K562 (cell line): ENCODE measurements around the gene ALX3. TPM values are rescaled to one million over a fixed set of nuclear protein-coding genes. Genes with fewer than 3 reads are reported as not detected.

Experiments used
- ATAC-seq: fragments of 200-7000 bp; cut with Tn5 transposase; 3 replicates; pipeline ENCODE4 v1.9.1; 2020; ENCODE audit warnings: moderate library complexity
- BruUV-seq: library from RNA; stranded (reverse); fragments of 400-500 nt; replicated peaks from 2 replicates; lab custom pipeline; 2021; lab: Mats Ljungman, UMichigan
- CTCF ChIA-PET: fragments of 300-600 bp; formaldehyde crosslinking; extraction: SDS; loops from one replicate; lab custom pipeline; 2021; ENCODE audit warnings: low intra/inter-chr PET ratio; lab: Yijun Ruan, JAX
- POLR2A ChIA-PET: fragments of 300-600, 350-650 bp; sonication (Branson Sonifier 250); formaldehyde crosslinking; extraction: SDS; loops from one replicate; lab custom pipeline; 2021; ENCODE audit warnings: antibody characterized with exemption, inconsistent platforms; lab: Yijun Ruan, JAX
- DNase-seq, 4 experiments: peaks; one replicate each; pipeline versions ENCODE4 v3.0.0 to v3.0.0-alpha.2; 2011 to 2018; ENCODE audit warnings: low spot score in 3 of 4, mixed read lengths in 3 of 4; ENCODE audit errors: extremely low read depth in 1 of 4
- FAIRE-seq: peaks from 2 replicates; lab custom pipeline; 2011; peaks lifted over from hg19 to GRCh38; lab: Jason Lieb, UNC
- H2AFZ ChIP-seq: 2 replicates; pipeline ENCODE4 v1.6.0; 2011; ENCODE audit warnings: low read depth, low read length, control low read depth, inconsistent platforms
- H3K27ac ChIP-seq: fragments of 200-600 bp; 3 replicates; pipeline ENCODE4 v1.8.0; 2011; ENCODE audit warnings: low read depth, mild to moderate bottlenecking, control low read depth, inconsistent platforms, low read length, moderate library complexity, mixed read lengths; ENCODE audit errors: extremely low read depth
- H3K27me3 ChIP-seq, 2 experiments: fragments of 300-600 bp in 1 of 2; 2 replicates in 1 of 2; 3 replicates in 1 of 2; pipeline versions ENCODE4 v1.6.0 to v1.8.0; 2011; ENCODE audit warnings: inconsistent platforms in 2 of 2, low read length in 2 of 2, mild to moderate bottlenecking in 1 of 2, mixed read lengths in 1 of 2, moderate library complexity in 1 of 2; ENCODE audit not compliant: control insufficient read depth in 2 of 2, insufficient read depth in 2 of 2
- H3K36me3 ChIP-seq: fragments of 300-600 bp; 3 replicates; pipeline ENCODE4 v1.8.0; 2011; ENCODE audit warnings: mild to moderate bottlenecking, low read length, inconsistent platforms; ENCODE audit not compliant: control insufficient read depth, insufficient read depth
- H3K4me1 ChIP-seq, 2 experiments: fragments of 200-600 bp in 1 of 2; replicated peaks in 1 of 2; 2 replicates in 1 of 2; 3 replicates in 1 of 2; pipeline versions ENCODE4 v1.5.1 to v1.8.0; 2011; ENCODE audit warnings: inconsistent platforms in 2 of 2, low read length in 2 of 2, mild to moderate bottlenecking in 1 of 2, mixed read lengths in 1 of 2, moderate library complexity in 1 of 2; ENCODE audit not compliant: control insufficient read depth in 2 of 2, insufficient read depth in 2 of 2
- H3K4me2 ChIP-seq: 2 replicates; pipeline ENCODE4 v1.6.1; 2011; ENCODE audit warnings: low read length, control low read depth, inconsistent platforms, mixed read lengths; ENCODE audit not compliant: insufficient read depth
- H3K4me3 ChIP-seq: fragments of 200-600 bp; sonication (generic), shearing (Covaris generic); 2 replicates; pipeline ENCODE4 v1.5.1; 2016; ENCODE audit warnings: control low read depth, inconsistent platforms
- H3K79me2 ChIP-seq: fragments of 200-600 bp; 3 replicates; pipeline ENCODE4 v1.8.0; 2011; ENCODE audit warnings: low read length, inconsistent platforms; ENCODE audit not compliant: control insufficient read depth, insufficient read depth
- H3K9ac ChIP-seq, 2 experiments: 2 replicates each; pipeline versions ENCODE4 v1.6.0 to v1.6.1; 2011; ENCODE audit warnings: low read depth in 2 of 2, low read length in 2 of 2, control low read depth in 1 of 2, inconsistent platforms in 1 of 2, mild to moderate bottlenecking in 1 of 2, mixed read lengths in 1 of 2; ENCODE audit not compliant: insufficient read depth in 1 of 2
- H3K9me1 ChIP-seq: one replicate; pipeline ENCODE4 v1.6.0; 2011; ENCODE audit warnings: inconsistent platforms, mild to moderate bottlenecking, low read length, moderate library complexity; ENCODE audit not compliant: control insufficient read depth, insufficient read depth
- H3K9me3 ChIP-seq: replicated peaks from 2 replicates; pipeline ENCODE4 v1.5.1; 2011; ENCODE audit warnings: low read depth, low read length, inconsistent platforms; ENCODE audit not compliant: control insufficient read depth, insufficient read depth
- H4K20me1 ChIP-seq: replicated peaks from 2 replicates; pipeline ENCODE4 v1.6.1; 2011; ENCODE audit warnings: low read length, inconsistent platforms, mixed read lengths; ENCODE audit not compliant: control insufficient read depth, insufficient read depth
- CBX1 ChIP-seq: sonication (generic); IDR thresholded peaks from 2 replicates; pipeline ENCODE4 v1.6.1; 2016; ENCODE audit warnings: antibody characterized with exemption, low read depth, mild to moderate bottlenecking
- CHD1 ChIP-seq: fragments of 200-600 bp; sonication (generic); IDR thresholded peaks from one replicate; pipeline ENCODE4 v1.6.1; 2012; ENCODE audit warnings: mild to moderate bottlenecking, moderate library complexity, low read length, inconsistent platforms
- CTBP1 ChIP-seq: fragments of 450-650 bp; IDR thresholded peaks from 2 replicates; pipeline ENCODE4 v1.6.1; 2016; ENCODE audit warnings: borderline replicate concordance
- EGR1 ChIP-seq: fragments of 450-650 bp; conservative IDR thresholded peaks from 2 replicates; pipeline ENCODE4 v1.6.1; 2017; ENCODE audit warnings: mild to moderate bottlenecking
- ETV5 ChIP-seq: sonication (generic); formaldehyde crosslinking; IDR thresholded peaks from 2 replicates; pipeline ENCODE4 v1.4.0; 2020; ENCODE audit warnings: low read depth, mild to moderate bottlenecking, missing genetic modification reagents
- GABPB1 ChIP-seq: sonication (generic); formaldehyde crosslinking; IDR thresholded peaks from 2 replicates; pipeline ENCODE4 v1.8.0; 2022; ENCODE audit warnings: mild to moderate bottlenecking, missing genetic modification reagents
- GTF2A2 ChIP-seq: IDR thresholded peaks from 2 replicates; pipeline ENCODE4 v1.6.1; 2016; ENCODE audit warnings: mild to moderate bottlenecking, missing genetic modification characterization, missing compliant biosample characterization
- LEF1 ChIP-seq: fragments of 450-650 bp; IDR thresholded peaks from 2 replicates; pipeline ENCODE4 v1.6.1; 2016; ENCODE audit warnings: mild to moderate bottlenecking
- NR1H2 ChIP-seq: sonication (generic); formaldehyde crosslinking; IDR thresholded peaks from 2 replicates; pipeline ENCODE4 v1.4.0; 2020; ENCODE audit warnings: mild to moderate bottlenecking, missing genetic modification reagents
- TEAD4 ChIP-seq, 2 experiments: sonication (generic) in 1 of 2; formaldehyde crosslinking in 1 of 2; IDR thresholded peaks; 2 replicates each; pipeline versions ENCODE4 v1.6.1 to v1.8.0; 2012 to 2022; ENCODE audit warnings: borderline replicate concordance in 1 of 2, inconsistent platforms in 1 of 2, low read length in 1 of 2, mild to moderate bottlenecking in 1 of 2, missing genetic modification reagents in 1 of 2
- THAP7 ChIP-seq: fragments of 250-450 bp; sonication (Bioruptor Pico); IDR thresholded peaks from 2 replicates; pipeline ENCODE4 v1.5.0; 2021
- ZNF274 ChIP-seq: IDR thresholded peaks from 2 replicates; pipeline ENCODE4 v1.6.1; 2011; ENCODE audit warnings: low read depth, mild to moderate bottlenecking, low read length, moderate library complexity, borderline replicate concordance
- ZNF586 ChIP-seq: fragments of 450-650 bp; formaldehyde crosslinking; conservative IDR thresholded peaks from 2 replicates; pipeline ENCODE4 v1.4.0; 2020; ENCODE audit warnings: mild to moderate bottlenecking, moderate library complexity
- ZNF77 ChIP-seq: fragments of 250-450 bp; sonication (Bioruptor Pico); IDR thresholded peaks from 2 replicates; pipeline ENCODE4 v1.5.0; 2020
- WGBS: fragments of 100-300 bp; shearing (Covaris generic); methylation state at CpG from one replicate; pipeline ENCODE4 v1.1.6; 2016; ENCODE audit warnings: low coverage, mixed read lengths; ENCODE audit not compliant: insufficient coverage; ENCODE audit errors: missing lambda C conversion rate; 5-methylcytosine and 5-hydroxymethylcytosine counted together
- in situ Hi-C: fragments of 300-500 bp; cut with MboI; formaldehyde crosslinking; loops from 4 replicates; pipeline ENCODE4 v1.15.0; 2018; ENCODE audit warnings: inconsistent platforms, mixed read lengths
- intact Hi-C: fragments of 100-400 bp; cut with micrococcal nuclease; formaldehyde crosslinking; loops from 2 replicates; pipeline ENCODE4 v1.14.2; 2022
- polyA plus RNA-seq, 8 experiments: library from polyadenylated mRNA; depleted of rRNA in 4 of 8; stranded (reverse) in 5 of 8; unstranded in 3 of 8; fragments of >200 nt; fragmentation: Nextera tagmentation in 2 of 8; fragmentation: Illumina TruSeq in 1 of 8; extraction: Ambion mirVana in 2 of 8; extraction: Trizol in 1 of 8; gene quantifications; 2 replicates each; pipeline versions ENCODE4 v1.2.1 to v1.2.3, GENCODE V29; 2011 to 2014; ENCODE audit warnings: inconsistent platforms in 1 of 8, missing spikeins in 1 of 8
- total RNA-seq, 7 experiments: library from RNA; depleted of rRNA in 6 of 7; stranded (reverse); fragments of >200 nt in 6 of 7; fragmentation: Illumina TruSeq in 2 of 7; extraction: Trizol in 2 of 7; gene quantifications; 2 replicates each; pipeline versions ENCODE4 v1.2.1 to v1.2.3, GENCODE V29; 2011 to 2021; ENCODE audit warnings: low replicate concordance in 1 of 7

Gene ALX3
- total and polyA plus RNA-seq, 9 of the 15 experiments (the other 6 are each of a cell fraction or from before 2014, with no cell fraction given) = not detected

GRCh38 chr1:110058591-110058990, 11.9 kb downstream of the ALX3 start:
- no TSS peak for BruUV-seq
- H3K9me3 ChIP-seq = no peaks in the 10 kb centered on the region

GRCh38 chr1:110057963-110058518, 12.4 kb downstream of the ALX3 start:
- Histone ChIP-seq H3K36me3 (peaks cover 54% of the 10 kb centered on the region), H2AFZ (no peak overlapping the region), H3K27ac (no peak overlapping the region), H4K20me1 (peaks cover 39% of the 10 kb centered on the region), H3K9ac (peak overlapping the region in 1 of 2 experiments; percentile 47; a peak in 2 of 4 replicates), H3K79me2 (no peaks in the 10 kb centered on the region), H3K4me3 (no peak overlapping the region), H3K27me3 (no peaks in the 10 kb centered on the region), H3K4me1 (peaks cover 24 to 33% of the 10 kb centered on the region in 2 experiments), H3K9me1 (peaks cover 12% of the 10 kb centered on the region), H3K4me2 (no peak overlapping the region), H3K9me3 (no peaks in the 10 kb centered on the region)
- WGBS = 40% methylated on average over 7 of the region's 7 CpGs
- peak; percentile 80 for ATAC-seq
- intact Hi-C loops (loop anchor here (10.0 kb wide), 1 partner anchor 407 kb away; no protein-coding TSS in a partner anchor), in situ Hi-C loops (no loop called here)
- BruUV-seq = no TSS peak
- peak; percentile 77 for FAIRE-seq
- peak; percentile 53 to 82 (median 66) for DNase-seq
- CTCF ChIA-PET = interaction anchor here (1.2 kb wide), 1 partner anchor 415 kb away, joined by 4 read pairs; no protein-coding TSS in a partner anchor
- POLR2A ChIA-PET = interaction anchor here (0.6 to 18.1 kb wide), 9 partner anchors 9 to 402 kb away, joined by 3 to 200 read pairs (median 4); partner anchors contain the start of genes RBM15 and STRIP1
- TF ChIP-seq CTBP1 (peak; percentile 85; the same call in 1 of the 2 replicates), ZNF274 (no peak), CBX1 (no peak), GTF2A2 (no peak), LEF1 (no peak), ZNF77 (no peak), EGR1 (peak; percentile 59), THAP7 (CRISPR knock-in tag) (no peak), ETV5 (CRISPR knock-in tag) (0 out of 2 replicates have a peak, but pooled peaks have one; percentile 37), TEAD4 (IDR thresholded peaks at IDR 0.05; ENCODE audit: low read length) (peak; percentile 54; the same call in 1 of the 2 replicates), TEAD4 (CRISPR knock-in tag; IDR thresholded peaks at IDR 0.05; ENCODE audit: borderline replicate concordance) (no peak), CHD1 (no peak)

More at GRCh38 chr1:110058591-110058990, 11.9 kb downstream of the ALX3 start:
- FAIRE-seq (no peak), ATAC-seq (no peak), DNase-seq (no peak)
- Histone ChIP-seq H3K9me1 (peaks cover 12% of the 10 kb centered on the region), H3K9ac (peak overlapping the region in 1 of 2 experiments; percentile 27; a peak in 1 of 4 replicates), H3K79me2 (no peaks in the 10 kb centered on the region), H3K4me1 (peaks cover 24 to 33% of the 10 kb centered on the region in 2 experiments), H3K27me3 (no peaks in the 10 kb centered on the region), H4K20me1 (peaks cover 37% of the 10 kb centered on the region), H3K4me2 (no peak overlapping the region), H3K4me3 (no peak overlapping the region), H3K27ac (no peak overlapping the region), H2AFZ (no peak overlapping the region), H3K36me3 (peaks cover 49% of the 10 kb centered on the region)
- WGBS = 50% methylated on average over 1 of the region's 1 CpG
- in situ Hi-C loops (no loop called here), intact Hi-C loops (loop anchor here (10.0 kb wide), 1 partner anchor 406 kb away; no protein-coding TSS in a partner anchor)
- ChIA-PET CTCF (no interaction called here), POLR2A (interaction anchor here (0.6 to 18.1 kb wide), 9 partner anchors 7 to 281 kb away, joined by 3 to 200 read pairs (median 4); partner anchors contain the start of genes RBM15 and STRIP1)
- TF ChIP-seq ETV5 (CRISPR knock-in tag) = peak; percentile 23; the same call in 1 of the 2 replicates
- no peak for TF ChIP-seq ZNF586 (CRISPR knock-in tag)
- 0 out of 2 replicates have a peak, but pooled peaks have one; percentile 38 for TF ChIP-seq NR1H2 (CRISPR knock-in tag)
- TF ChIP-seq GABPB1 (CRISPR knock-in tag) = 0 out of 2 replicates have a peak, but pooled peaks have one; percentile 12
